ENCODE results near the gene TMEM244.

TMEM244 gene

GRCh38 chr6:129849456-129849855 is 11.7 kb downstream of the TMEM244 start:
- ChIA-PET CTCF (interaction anchor here (1.6 kb wide), 1 partner anchor 74 kb away, joined by 4 read pairs; no protein-coding TSS in a partner anchor), POLR2A (no interaction called here)
- TF ChIP-seq, protein P1, sequence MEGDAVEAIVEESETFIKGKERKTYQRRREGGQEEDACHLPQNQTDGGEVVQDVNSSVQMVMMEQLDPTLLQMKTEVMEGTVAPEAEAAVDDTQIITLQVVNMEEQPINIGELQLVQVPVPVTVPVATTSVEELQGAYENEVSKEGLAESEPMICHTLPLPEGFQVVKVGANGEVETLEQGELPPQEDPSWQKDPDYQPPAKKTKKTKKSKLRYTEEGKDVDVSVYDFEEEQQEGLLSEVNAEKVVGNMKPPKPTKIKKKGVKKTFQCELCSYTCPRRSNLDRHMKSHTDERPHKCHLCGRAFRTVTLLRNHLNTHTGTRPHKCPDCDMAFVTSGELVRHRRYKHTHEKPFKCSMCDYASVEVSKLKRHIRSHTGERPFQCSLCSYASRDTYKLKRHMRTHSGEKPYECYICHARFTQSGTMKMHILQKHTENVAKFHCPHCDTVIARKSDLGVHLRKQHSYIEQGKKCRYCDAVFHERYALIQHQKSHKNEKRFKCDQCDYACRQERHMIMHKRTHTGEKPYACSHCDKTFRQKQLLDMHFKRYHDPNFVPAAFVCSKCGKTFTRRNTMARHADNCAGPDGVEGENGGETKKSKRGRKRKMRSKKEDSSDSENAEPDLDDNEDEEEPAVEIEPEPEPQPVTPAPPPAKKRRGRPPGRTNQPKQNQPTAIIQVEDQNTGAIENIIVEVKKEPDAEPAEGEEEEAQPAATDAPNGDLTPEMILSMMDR (IDR thresholded peaks at IDR 0.05; ENCODE audit: insufficient read depth, low read length, missing control alignments): no peak
- DNase-seq (ENCODE audit: low read depth, low spot score): no peak
- H3K4me3 ChIP-seq (ENCODE audit: low read depth, low read length): no peak overlapping the region

DNA sequence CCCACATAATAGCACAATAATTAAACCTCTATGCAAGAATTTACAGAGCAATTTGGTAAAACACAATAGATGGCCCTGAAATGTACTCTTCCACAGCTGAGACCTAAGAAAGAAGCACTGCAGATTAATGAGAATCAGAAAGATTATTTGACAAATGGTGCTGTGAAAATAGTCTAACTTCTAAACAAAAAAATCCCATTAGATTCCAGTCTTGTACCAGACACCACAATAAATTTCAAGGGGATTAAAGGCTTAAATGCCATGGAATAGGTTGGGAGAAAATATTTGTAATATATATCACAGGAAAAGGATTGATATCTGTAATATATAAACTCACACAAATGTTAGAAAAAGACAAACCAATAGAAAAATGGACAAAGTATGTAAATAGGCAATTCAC is 14.4 kb downstream of the TMEM244 start:
- POLR2A ChIA-PET: no interaction called here
- TF ChIP-seq, protein P1 (IDR thresholded peaks at IDR 0.05; ENCODE audit: insufficient read depth, low read length, missing control alignments): no peak
- CTCF ChIA-PET: no interaction called here
- no peak overlapping the region for H3K4me3 ChIP-seq (ENCODE audit: low read depth, low read length)
- no peak for DNase-seq (ENCODE audit: low read depth, low spot score)

DNA sequence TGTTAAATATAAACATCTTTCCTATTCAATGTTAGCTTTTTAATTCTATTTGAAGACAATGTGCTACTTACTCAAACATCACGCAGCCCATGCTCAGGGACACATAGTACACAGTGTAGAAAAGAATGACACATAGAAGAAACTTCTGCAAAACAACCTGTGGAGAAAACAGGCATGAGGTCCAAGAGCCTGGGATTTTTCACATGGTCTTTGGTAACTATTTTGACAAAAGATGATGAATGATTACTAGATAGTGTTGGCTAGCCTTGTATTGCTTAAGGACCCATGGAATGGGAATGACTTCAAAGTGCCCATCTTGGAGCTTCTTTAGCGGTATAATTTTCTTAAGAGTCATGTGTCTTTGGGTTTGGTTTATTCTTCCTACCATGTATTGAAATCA is 15.4 kb downstream of the TMEM244 start:
- no peak for DNase-seq (ENCODE audit: low read depth, low spot score)
- H3K4me3 ChIP-seq (ENCODE audit: low read depth, low read length): no peak overlapping the region
- TF ChIP-seq, protein P1 (IDR thresholded peaks at IDR 0.05; ENCODE audit: insufficient read depth, low read length, missing control alignments): no peak
- POLR2A ChIA-PET: no interaction called here
- CTCF ChIA-PET: no interaction called here

DNA sequence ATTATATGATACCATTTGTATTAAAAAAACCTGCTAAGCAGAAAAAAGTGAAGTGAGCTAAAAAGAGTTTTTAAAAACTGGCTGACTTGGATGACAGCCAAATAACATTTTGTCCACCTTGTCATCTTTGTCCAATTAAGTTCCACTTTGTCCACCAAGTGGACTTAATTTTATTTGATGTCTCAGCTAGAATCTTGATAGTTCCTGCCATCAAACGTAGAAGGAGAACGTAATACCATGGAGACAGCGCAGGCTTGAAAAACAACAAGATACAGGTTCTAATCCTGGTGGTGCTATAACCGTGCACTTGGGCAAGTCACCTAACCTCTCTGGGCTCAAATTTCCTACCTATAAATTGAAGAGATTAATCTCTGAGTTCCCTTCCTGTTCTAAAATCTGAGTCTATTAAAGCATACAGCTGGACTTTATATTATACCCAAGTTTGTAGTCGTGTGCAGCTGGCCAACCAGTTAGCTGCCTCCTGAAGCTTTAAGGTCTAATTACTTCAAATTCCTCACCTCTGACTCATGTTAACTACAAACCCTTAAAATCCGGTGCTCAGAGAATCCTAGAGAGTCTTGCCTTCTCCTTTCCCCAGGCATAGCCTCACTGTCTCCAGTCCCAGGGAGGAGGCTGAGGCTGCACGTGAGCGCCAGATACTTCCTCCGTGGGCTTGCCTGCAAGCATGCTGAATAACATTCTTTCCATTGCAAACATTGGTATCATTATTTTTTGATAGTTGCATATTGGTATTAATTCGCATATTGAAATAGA is 16.8 kb downstream of the TMEM244 start:
- H3K4me3 ChIP-seq (ENCODE audit: low read depth, low read length): no peak overlapping the region
- ChIA-PET POLR2A (interaction anchor here (0.6 kb wide), 1 partner anchor 1036 kb away, joined by 3 read pairs; no protein-coding TSS in a partner anchor), CTCF (interaction anchor here (0.9 to 1.5 kb wide), 4 partner anchors 10 to 247 kb away, joined by 3 to 9 read pairs (median 4); no protein-coding TSS in a partner anchor)
- TF ChIP-seq, protein P1 (IDR thresholded peaks at IDR 0.05; ENCODE audit: insufficient read depth, low read length, missing control alignments): no peak
- peak; percentile 50 for DNase-seq (ENCODE audit: low read depth, low spot score)

GRCh38 chr6:129843573-129843972 is 17.5 kb downstream of the TMEM244 start:
- DNase-seq (ENCODE audit: low read depth, low spot score): no peak
- POLR2A ChIA-PET: no interaction called here
- TF ChIP-seq, protein P1 (IDR thresholded peaks at IDR 0.05; ENCODE audit: insufficient read depth, low read length, missing control alignments): no peak
- CTCF ChIA-PET: interaction anchor here (0.9 to 1.5 kb wide), 4 partner anchors 11 to 246 kb away, joined by 3 to 9 read pairs (median 4); no protein-coding TSS in a partner anchor
- no peak overlapping the region for H3K4me3 ChIP-seq (ENCODE audit: low read depth, low read length)

GRCh38 chr6:129842881-129843409 is 18.2 kb downstream of the TMEM244 start:
- ChIA-PET CTCF (interaction anchor here (1.1 to 1.4 kb wide), 2 partner anchors 50 to 245 kb away, joined by 3 to 4 read pairs; no protein-coding TSS in a partner anchor), POLR2A (no interaction called here)
- no peak overlapping the region for H3K4me3 ChIP-seq (ENCODE audit: low read depth, low read length)
- no peak for DNase-seq (ENCODE audit: low read depth, low spot score)
- TF ChIP-seq, protein P1 (IDR thresholded peaks at IDR 0.05; ENCODE audit: insufficient read depth, low read length, missing control alignments): no peak
